HG03139 (cell line): ENCODE results near the gene RGS14.

ENCODE experiments used
- ATAC-seq: cut with Tn5 transposase; IDR thresholded peaks from one replicate; pipeline ENCODE4 v1.9.1; 2021; ENCODE audit not compliant: unreplicated experiment

The RGS14 gene

GRCh38 chr5:177377851-177378776 lies 20.4 kb downstream of the RGS14 start:
- ATAC-seq, result no peak

DNA sequence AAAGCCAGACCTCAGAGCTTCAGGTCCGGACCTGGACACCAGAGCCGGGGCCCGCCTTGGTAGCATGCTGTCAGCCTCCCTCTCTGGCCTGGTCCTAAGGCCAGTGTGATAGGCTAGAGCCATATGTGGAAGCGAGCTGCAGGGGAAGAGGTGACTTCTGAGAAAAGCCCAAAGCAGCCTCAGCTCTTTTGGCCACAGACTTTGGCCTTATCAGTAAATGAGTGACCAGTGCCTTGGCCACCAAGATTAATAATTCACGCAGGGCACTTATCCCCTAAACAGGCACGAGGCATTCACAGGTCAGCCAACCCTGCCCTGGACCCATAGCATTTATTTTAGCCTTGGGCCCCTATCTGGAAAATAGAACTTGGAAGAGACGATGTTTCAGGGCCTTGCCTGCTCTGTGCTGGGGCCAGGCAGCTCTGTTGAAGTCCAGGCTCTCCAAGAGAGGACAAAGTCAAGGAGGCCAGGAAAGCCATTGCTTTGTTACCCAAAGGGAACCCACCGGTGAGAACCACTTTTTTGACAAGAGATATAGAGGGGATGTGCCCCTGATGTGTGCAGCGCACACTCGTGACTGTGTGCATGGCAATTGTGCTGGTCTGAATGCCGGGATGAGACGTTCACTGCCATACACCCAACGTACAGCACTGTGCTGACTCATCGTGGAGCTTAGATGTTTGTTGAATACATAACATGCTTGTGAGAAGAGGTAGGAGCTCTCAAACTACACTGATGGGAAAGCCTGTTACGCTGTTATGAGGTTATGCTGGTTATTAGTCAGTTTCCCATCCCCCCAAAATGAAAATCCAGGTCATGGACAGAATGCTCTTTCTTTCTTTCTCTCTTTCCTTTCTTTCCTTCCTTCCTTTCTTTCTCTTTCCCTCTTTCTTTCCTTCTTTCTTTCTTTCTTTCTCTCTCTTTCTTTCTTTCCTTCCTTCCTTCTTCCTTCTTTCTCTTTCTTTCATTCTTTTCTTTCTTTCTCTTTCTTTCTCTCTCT lies 21.5 kb downstream of the RGS14 start:
- ATAC-seq, result no peak

GRCh38 chr5:177380805-177381126 lies 23.0 kb downstream of the RGS14 start:
- ATAC-seq, result no peak

- no peak for ATAC-seq
Observed at GRCh38 chr5:177382423-177383029, 24.8 kb downstream of the RGS14 start.

DNA sequence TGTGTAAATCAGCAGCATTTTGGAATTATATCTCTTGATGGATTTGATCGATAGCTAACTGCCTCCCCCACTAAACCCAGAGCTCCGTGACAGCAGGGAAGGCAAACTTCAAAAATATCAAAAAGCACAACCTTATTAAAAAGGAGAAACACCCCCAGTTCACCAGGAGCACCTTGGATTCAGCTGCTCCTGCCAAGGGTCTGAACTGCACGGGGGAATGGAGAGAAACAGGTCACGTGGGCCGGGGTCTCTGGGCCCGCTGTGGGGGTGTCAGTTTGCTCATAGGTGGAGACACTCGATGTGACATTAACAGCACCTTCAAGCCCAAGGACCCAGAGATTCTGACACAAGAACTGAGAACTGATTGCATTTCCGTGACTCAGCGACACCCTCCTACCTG lies 25.5 kb downstream of the RGS14 start:
- ATAC-seq, result no peak

DNA sequence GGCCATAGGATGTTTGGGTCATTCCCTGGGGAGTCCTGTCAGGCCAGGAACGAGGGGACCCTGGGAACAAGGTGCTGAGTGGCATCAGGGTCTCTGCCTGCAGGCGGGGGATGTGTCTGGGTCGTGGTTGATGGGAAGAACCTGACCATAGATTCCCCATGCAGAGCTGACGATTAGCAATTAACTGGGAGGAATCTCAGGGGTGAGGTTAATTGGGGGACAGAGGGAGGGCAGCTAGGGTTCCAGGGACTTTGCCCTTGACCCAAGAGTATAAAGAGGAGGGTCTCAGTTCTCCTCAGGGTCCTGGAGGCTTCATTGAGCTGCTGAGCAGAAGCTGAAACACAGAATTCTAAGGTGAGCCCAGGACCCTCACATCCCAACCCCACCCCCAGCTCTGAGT lies 26.4 kb downstream of the RGS14 start, which contains the start of gene SLC34A1:
Gene SLC34A1, plus strand, starts transcription at position 301 of the 400 bp plus-strand sequence. CDS start 1,308 bp downstream, outside the sequence.
- no peak for ATAC-seq

DNA sequence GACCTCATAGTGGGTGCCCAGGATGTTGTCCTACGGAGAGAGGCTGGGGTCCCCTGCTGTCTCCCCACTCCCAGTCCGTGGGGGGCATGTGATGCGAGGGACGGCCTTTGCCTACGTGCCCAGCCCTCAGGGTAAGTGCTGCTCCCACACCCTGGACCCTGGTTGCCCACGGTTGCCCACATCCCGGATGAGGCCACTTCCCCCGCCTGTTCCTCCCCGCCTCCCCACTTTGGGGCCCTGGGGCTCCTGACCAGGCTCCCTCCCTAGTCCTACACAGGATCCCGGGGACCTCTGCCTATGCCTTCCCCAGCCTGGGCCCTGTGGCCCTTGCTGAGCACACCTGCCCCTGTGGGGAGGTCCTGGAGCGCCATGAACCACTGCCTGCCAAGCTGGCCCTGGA lies 28.0 kb downstream of the RGS14 start:
- ATAC-seq, result no peak

DNA sequence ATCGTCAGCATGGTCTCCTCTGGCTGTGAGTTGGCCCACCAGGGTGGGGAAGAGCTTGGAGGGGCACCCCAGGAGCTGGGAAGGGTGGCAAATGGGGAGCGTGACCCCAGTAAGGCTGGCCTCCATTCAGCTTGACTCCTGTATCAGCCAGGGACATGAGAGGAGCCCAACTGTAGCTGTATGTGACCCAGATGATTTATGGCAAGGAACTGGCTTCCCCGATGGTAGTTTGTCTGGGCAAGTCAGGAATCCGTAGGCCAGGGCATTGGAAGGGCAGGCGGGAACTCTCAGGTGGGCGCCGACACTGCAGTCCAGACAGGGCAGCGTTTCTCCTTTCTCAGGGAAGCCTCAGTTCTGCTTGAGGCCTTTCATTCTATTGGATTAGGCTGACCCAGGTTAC lies 28.8 kb downstream of the RGS14 start:
- ATAC-seq, result no peak

- no peak for ATAC-seq
Observed at GRCh38 chr5:177387405-177387804, 29.7 kb downstream of the RGS14 start.

- no peak for ATAC-seq
Observed at GRCh38 chr5:177388521-177389052, 30.9 kb downstream of the RGS14 start.

GRCh38 chr5:177389241-177390169 lies 31.8 kb downstream of the RGS14 start:
- ATAC-seq, result no peak

GRCh38 chr5:177390363-177391300 lies 32.9 kb downstream of the RGS14 start:
- no peak for ATAC-seq

GRCh38 chr5:177392765-177393164 lies 35.0 kb downstream of the RGS14 start:
- no peak for ATAC-seq

- ATAC-seq, result no peak
Observed at GRCh38 chr5:177393206-177393765, 35.6 kb downstream of the RGS14 start.

DNA sequence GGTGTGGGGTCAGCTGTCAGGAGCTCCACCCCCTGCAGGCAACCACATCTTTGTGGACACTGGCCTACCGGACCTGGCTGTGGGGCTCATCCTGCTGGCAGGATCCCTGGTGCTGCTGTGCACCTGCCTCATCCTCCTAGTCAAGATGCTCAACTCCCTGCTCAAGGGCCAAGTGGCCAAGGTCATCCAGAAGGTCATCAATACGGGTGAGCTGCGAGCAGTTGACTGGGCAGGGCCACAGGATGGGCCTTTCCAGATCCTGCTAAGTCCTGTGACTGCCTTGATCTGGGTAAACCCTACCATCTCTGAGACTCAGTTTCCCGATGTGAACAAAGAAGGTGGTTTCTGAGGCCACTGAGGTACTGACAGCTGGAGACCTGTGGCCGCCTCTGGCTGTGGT lies 36.3 kb downstream of the RGS14 start:
- no peak for ATAC-seq

- ATAC-seq, result no peak
Observed at GRCh38 chr5:177396078-177396477, 38.4 kb downstream of the RGS14 start.

DNA sequence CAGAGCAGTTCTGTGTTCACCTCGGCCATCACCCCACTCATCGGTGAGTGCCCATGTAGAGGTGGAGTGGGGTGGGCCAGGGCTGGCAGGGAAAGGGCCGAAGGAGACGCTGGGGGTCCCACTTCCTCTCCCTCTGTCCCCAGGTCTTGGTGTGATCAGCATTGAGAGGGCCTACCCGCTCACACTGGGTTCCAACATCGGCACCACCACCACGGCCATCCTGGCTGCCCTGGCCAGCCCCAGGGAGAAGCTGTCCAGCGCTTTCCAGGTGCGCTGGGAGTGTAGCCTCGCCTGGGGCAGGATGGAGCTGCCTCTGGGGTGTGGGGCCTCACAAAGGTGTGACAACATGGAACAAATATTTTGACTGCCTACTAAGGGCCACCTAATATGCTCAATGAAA lies 39.1 kb downstream of the RGS14 start:
- no peak for ATAC-seq

GRCh38 chr5:177397875-177398390 lies 40.2 kb downstream of the RGS14 start:
- no peak for ATAC-seq
